NT2/D1 (cell line): Measurements from ENCODE around the gene CNTN5.

Experiments
- DNase-seq: peaks from one replicate; pipeline ENCODE4 v3.0.0-alpha.2; 2011; ENCODE audit warnings: low read depth, low spot score
- H3K27me3 ChIP-seq: 2 replicates; pipeline ENCODE4 v1.6.0; 2011; ENCODE audit warnings: mild to moderate bottlenecking; ENCODE audit not compliant: insufficient read length, insufficient read depth
- H3K36me3 ChIP-seq: 2 replicates; pipeline ENCODE4 v1.6.1; 2011; ENCODE audit warnings: mild to moderate bottlenecking, low read length, mixed read lengths; ENCODE audit not compliant: insufficient read depth, insufficient read length
- H3K4me1 ChIP-seq: 2 replicates; pipeline ENCODE4 v1.5.1; 2011; ENCODE audit not compliant: insufficient read depth, insufficient read length
- H3K4me3 ChIP-seq: 2 replicates; pipeline ENCODE4 v1.5.1; 2011; ENCODE audit warnings: low read depth; ENCODE audit not compliant: insufficient read length
- H3K9ac ChIP-seq: 2 replicates; pipeline ENCODE4 v1.6.0; 2011; ENCODE audit warnings: low read depth; ENCODE audit not compliant: insufficient read length
- H3K9me3 ChIP-seq: 2 replicates; pipeline ENCODE4 v1.5.1; 2011; ENCODE audit warnings: mild to moderate bottlenecking, low read length; ENCODE audit not compliant: insufficient read depth
- SUZ12 ChIP-seq: IDR thresholded peaks from 2 replicates; pipeline ENCODE4 v1.6.1; 2011; ENCODE audit not compliant: insufficient read length, insufficient read depth; ENCODE audit errors: extremely low read depth
- YY1 ChIP-seq: IDR thresholded peaks from 2 replicates; pipeline ENCODE4 v1.6.1; 2011; ENCODE audit not compliant: insufficient read length, insufficient read depth
- ZNF274 ChIP-seq: IDR thresholded peaks from 2 replicates; pipeline ENCODE4 v1.6.1; 2011; ENCODE audit warnings: mild to moderate bottlenecking, low read depth, low read length

Gene CNTN5

GRCh38 chr11:99449345-99449744, 428.6 kb downstream of the CNTN5 start:
- Histone ChIP-seq H3K9me3 (no peaks in the 10 kb centered on the region), H3K4me3 (no peak overlapping the region), H3K36me3 (no peaks in the 10 kb centered on the region), H3K27me3 (no peaks in the 10 kb centered on the region), H3K4me1 (no peaks in the 10 kb centered on the region), H3K9ac (no peak overlapping the region)
- TF ChIP-seq YY1, result no peak
- TF ChIP-seq SUZ12, result no peak
- no peak for TF ChIP-seq ZNF274
- DNase-seq, result no peak

DNA sequence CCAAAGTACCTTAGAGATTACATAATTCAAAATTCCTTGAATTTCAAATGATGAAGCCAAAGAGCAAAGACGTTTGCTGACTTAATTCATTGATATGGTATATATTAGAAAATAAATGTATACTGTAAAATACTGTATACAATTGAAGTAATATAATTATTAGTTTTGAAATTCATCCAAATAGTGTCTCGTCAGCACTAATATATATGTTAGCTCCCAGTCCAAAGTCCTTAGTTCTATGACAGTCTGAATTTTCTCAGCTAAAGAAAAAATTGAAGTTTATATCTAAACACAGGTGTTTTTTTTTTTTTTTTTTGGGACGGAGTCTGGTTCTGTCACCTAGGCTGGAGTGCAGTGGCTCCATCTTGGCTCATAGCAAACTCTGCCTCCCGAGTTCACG, 431.3 kb downstream of the CNTN5 start:
- Histone ChIP-seq H3K4me3 (no peak overlapping the region), H3K9me3 (no peaks in the 10 kb centered on the region), H3K4me1 (no peaks in the 10 kb centered on the region), H3K36me3 (no peaks in the 10 kb centered on the region), H3K27me3 (no peaks in the 10 kb centered on the region), H3K9ac (no peak overlapping the region)
- DNase-seq, result no peak
- TF ChIP-seq ZNF274 (no peak), SUZ12 (no peak), YY1 (no peak)

DNA sequence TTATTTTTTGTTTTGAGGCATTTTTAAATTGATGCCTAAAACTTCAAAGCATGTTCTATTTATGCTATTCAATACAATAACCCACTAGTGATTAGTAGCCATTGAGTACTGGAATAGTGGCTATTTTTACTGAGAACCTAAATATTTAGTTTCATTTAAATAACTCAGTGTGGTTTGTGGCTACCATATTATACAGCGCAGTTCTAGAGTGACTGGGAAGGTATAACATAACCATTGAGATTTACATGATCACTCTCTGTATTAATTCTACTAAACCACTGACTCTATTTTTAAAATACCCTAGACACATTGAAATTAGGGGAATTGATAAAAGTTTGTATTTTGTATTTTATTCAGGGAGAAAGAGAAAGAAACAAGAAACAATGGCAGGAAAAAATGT, 441.2 kb downstream of the CNTN5 start:
- no peaks in the 10 kb centered on the region for H3K27me3 ChIP-seq
- H3K36me3 ChIP-seq, result no peaks in the 10 kb centered on the region
- H3K4me1 ChIP-seq, result no peaks in the 10 kb centered on the region
- no peak overlapping the region for H3K4me3 ChIP-seq
- TF ChIP-seq ZNF274 (no peak), SUZ12 (no peak), YY1 (no peak)
- no peak overlapping the region for H3K9ac ChIP-seq
- H3K9me3 ChIP-seq, result no peaks in the 10 kb centered on the region
- no peak for DNase-seq

- no peaks in the 10 kb centered on the region for H3K36me3 ChIP-seq
- H3K4me3 ChIP-seq, result no peak overlapping the region
- no peak for DNase-seq
- no peak for TF ChIP-seq ZNF274
- H3K9me3 ChIP-seq, result no peaks in the 10 kb centered on the region
- H3K4me1 ChIP-seq, result no peaks in the 10 kb centered on the region
- no peak overlapping the region for H3K9ac ChIP-seq
- no peaks in the 10 kb centered on the region for H3K27me3 ChIP-seq
Measured at GRCh38 chr11:99464985-99465384, 444.2 kb downstream of the CNTN5 start.

GRCh38 chr11:99489581-99489980, 468.8 kb downstream of the CNTN5 start:
- H3K27me3 ChIP-seq, result no peaks in the 10 kb centered on the region
- no peak overlapping the region for H3K4me3 ChIP-seq
- no peaks in the 10 kb centered on the region for H3K9me3 ChIP-seq
- no peak overlapping the region for H3K9ac ChIP-seq
- H3K36me3 ChIP-seq, result no peaks in the 10 kb centered on the region
- no peak for DNase-seq
- no peak for TF ChIP-seq YY1
- no peak for TF ChIP-seq ZNF274
- TF ChIP-seq SUZ12, result no peak
- no peaks in the 10 kb centered on the region for H3K4me1 ChIP-seq

DNA sequence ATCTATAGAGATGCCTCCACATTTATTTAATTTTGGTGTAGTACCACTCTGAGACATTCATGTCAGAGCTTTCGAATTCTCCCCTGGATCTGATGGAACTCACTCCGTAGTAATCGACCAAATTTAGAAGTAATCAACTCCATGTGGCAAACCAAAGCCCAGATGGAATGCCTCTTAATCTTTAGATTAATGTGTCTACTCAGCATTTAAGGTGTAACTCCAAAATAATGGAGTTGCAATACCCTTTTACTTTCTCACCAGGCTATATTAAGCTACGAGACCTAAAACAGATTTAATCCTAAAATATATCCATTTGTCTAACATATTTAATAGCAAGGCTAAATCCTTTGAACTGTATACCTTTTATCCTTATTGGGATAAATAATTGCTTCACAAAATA, 473.3 kb downstream of the CNTN5 start:
- DNase-seq, result no peak
- Histone ChIP-seq H3K9ac (no peak overlapping the region), H3K4me3 (no peak overlapping the region), H3K4me1 (no peaks in the 10 kb centered on the region), H3K36me3 (no peaks in the 10 kb centered on the region), H3K27me3 (no peaks in the 10 kb centered on the region), H3K9me3 (no peaks in the 10 kb centered on the region)
- TF ChIP-seq SUZ12 (no peak), YY1 (no peak), ZNF274 (no peak)

DNA sequence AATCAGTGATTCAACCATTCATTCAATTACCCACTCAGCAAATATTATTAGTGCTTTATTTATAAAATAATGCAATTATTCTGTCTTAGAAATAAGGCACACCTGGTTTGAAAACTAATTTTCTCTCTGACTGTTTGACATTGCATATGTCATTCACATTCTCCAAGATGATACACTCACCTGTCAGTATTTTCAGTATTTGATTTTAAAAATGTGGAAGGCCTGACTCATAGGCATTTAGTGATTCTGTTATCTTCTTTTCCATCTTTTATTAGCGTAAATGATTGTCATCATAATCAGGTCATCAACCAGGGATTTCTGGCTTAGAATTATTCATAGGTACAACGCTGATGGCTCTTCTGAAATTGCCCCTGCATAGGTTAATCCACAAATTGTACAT, 480.9 kb downstream of the CNTN5 start:
- Histone ChIP-seq H3K9ac (no peak overlapping the region), H3K36me3 (no peaks in the 10 kb centered on the region), H3K4me3 (no peak overlapping the region), H3K4me1 (no peaks in the 10 kb centered on the region), H3K27me3 (no peaks in the 10 kb centered on the region), H3K9me3 (no peaks in the 10 kb centered on the region)
- TF ChIP-seq YY1, result no peak
- no peak for DNase-seq

DNA sequence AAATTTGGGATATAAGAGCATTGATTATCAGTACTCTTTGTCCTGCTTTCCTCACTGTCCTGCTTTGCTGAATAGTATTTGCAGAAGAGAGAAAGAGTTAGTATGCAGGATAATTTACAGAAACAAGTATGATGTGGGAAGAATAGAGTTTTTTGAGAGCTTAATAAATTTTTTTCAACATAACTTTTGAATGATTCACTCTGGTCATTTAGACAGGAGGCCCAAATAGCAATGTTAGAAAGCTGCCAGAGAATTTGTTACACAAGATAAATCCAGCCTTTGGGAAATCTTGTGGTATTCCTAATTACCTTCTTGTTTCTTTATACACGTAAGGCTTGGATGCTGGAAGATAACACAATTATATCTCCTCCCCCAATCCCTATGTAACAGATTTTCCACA, 484.6 kb downstream of the CNTN5 start:
- Histone ChIP-seq H3K27me3 (no peaks in the 10 kb centered on the region), H3K4me3 (no peak overlapping the region), H3K9ac (no peak overlapping the region), H3K36me3 (no peaks in the 10 kb centered on the region), H3K9me3 (no peaks in the 10 kb centered on the region), H3K4me1 (no peaks in the 10 kb centered on the region)
- no peak for TF ChIP-seq ZNF274
- TF ChIP-seq SUZ12, result no peak
- no peak for TF ChIP-seq YY1
- DNase-seq, result no peak
